Lung (tissue), 12 donors: ENCODE results near the gene FAM120B. TPM values are rescaled to one million over a fixed set of nuclear protein-coding genes. Genes with fewer than 3 reads are reported as not detected.

ENCODE experiments used
- ATAC-seq: fragments of 200-7000 bp; cut with Tn5 transposase; one replicate; pipeline ENCODE4 v1.9.1; 2020; ENCODE audit warnings: moderate number of reproducible peaks; ENCODE audit not compliant: insufficient read depth, low FRiP score
- DNase-seq, 3 donors: peaks; one replicate each; pipeline ENCODE4 v3.0.0-alpha.2; 2013 to 2017
- H3K27ac ChIP-seq, 2 donors: one replicate each; pipeline ENCODE4 v1.5.1; 2013; ENCODE audit warnings: mild to moderate bottlenecking in 2 of 2, moderate library complexity in 2 of 2, control low read depth in 1 of 2, inconsistent platforms in 1 of 2, low read depth in 1 of 2, low read length in 1 of 2
- H3K27me3 ChIP-seq, 3 donors: one replicate each; pipeline ENCODE4 v1.5.1; 2013; ENCODE audit warnings: low read length in 2 of 3; ENCODE audit not compliant: control insufficient read depth in 3 of 3, insufficient read depth in 3 of 3
- H3K36me3 ChIP-seq, 4 donors: one replicate each; pipeline ENCODE4 v1.5.1; 2013; ENCODE audit warnings: low read length in 4 of 4, mild to moderate bottlenecking in 1 of 4, moderate library complexity in 1 of 4; ENCODE audit not compliant: control insufficient read depth in 4 of 4, insufficient read depth in 4 of 4
- H3K4me1 ChIP-seq, 5 donors: one replicate each; pipeline ENCODE4 v1.5.1; 2013; ENCODE audit warnings: low read length in 5 of 5, mild to moderate bottlenecking in 2 of 5, moderate library complexity in 1 of 5; ENCODE audit not compliant: control insufficient read depth in 5 of 5, insufficient read depth in 5 of 5
- H3K4me3 ChIP-seq: one replicate; pipeline ENCODE4 v1.5.1; 2013; ENCODE audit warnings: mild to moderate bottlenecking, control low read depth, moderate library complexity
- H3K9ac ChIP-seq, 2 donors: one replicate each; pipeline ENCODE4 v1.5.1; 2013; ENCODE audit warnings: low read length in 2 of 2, control low read depth in 1 of 2; ENCODE audit not compliant: insufficient read depth in 1 of 2
- H3K9me3 ChIP-seq, 4 donors: one replicate each; pipeline ENCODE4 v1.5.1; 2013; ENCODE audit warnings: low read length in 3 of 4, mild to moderate bottlenecking in 1 of 4, moderate library complexity in 1 of 4; ENCODE audit not compliant: control insufficient read depth in 4 of 4, insufficient read depth in 3 of 4
- CTCF ChIP-seq: IDR thresholded peaks from 2 replicates; pipeline ENCODE4 v1.5.1; 2012; ENCODE audit warnings: mild to moderate bottlenecking; ENCODE audit errors: control extremely low read depth, extremely low read depth
- WGBS, 2 donors: extraction: QIAGEN DNeasy Blood & Tissue Kit; methylation state at CpG; one replicate each; pipeline ENCODE4 v1.1.7; 2013; 5-methylcytosine and 5-hydroxymethylcytosine counted together
- polyA plus RNA-seq, 2 donors: library from polyadenylated mRNA; stranded (reverse); fragments of 200-250 nt; gene quantifications; one replicate each; pipeline ENCODE4 v1.2.1, GENCODE V29; 2013
- total RNA-seq, 2 donors: library from RNA; depleted of rRNA in 1 of 2; stranded (reverse); fragments of >200 nt in 1 of 2; gene quantifications; one replicate each; pipeline ENCODE4 v1.2.1, GENCODE V29; 2014 to 2021
- donor health status: control.
- donor health status: control.
- donor health status: Bipolar disorder and iron deficiency.
- donor health status: healthy.
- donor health status: DM: yes; HTN: yes; CAD: no.

Gene FAM120B
- total and polyA plus RNA-seq, 4 donors = 8.5 to 35.6 (median 20.7) TPM

- peaks cover 3 to 66% (median 61%) of the 10 kb centered on the region in 3 donors for H3K27me3 ChIP-seq
- H3K4me1 ChIP-seq = peaks cover 0 to 51% (median 10%) of the 10 kb centered on the region in 5 donors
- H3K27ac ChIP-seq = no peak overlapping the region
- ATAC-seq = no peak
- 36 to 38% methylated on average over 2 of the region's 2 CpGs for WGBS, 2 donors
- H3K36me3 ChIP-seq = no peaks in the 10 kb centered on the region
- peaks cover 0 to 2% (median 0%) of the 10 kb centered on the region in 4 donors for H3K9me3 ChIP-seq
- TF ChIP-seq CTCF = no peak
- H3K9ac ChIP-seq = no peak overlapping the region
- DNase-seq = no peak
- H3K4me3 ChIP-seq = no peak overlapping the region
Measured at GRCh38 chr6:170294298-170294730, 12.2 kb upstream of the FAM120B start.

GRCh38 chr6:170294813-170295509, 11.6 kb upstream of the FAM120B start:
- no peak for ATAC-seq
- peaks cover 0 to 47% (median 10%) of the 10 kb centered on the region in 5 donors for H3K4me1 ChIP-seq
- WGBS, 2 donors = 9 to 12% methylated on average over 30 of the region's 30 CpGs

GRCh38 chr6:170295510-170296422, 10.8 kb upstream of the FAM120B start:
- Histone ChIP-seq H3K36me3 (no peaks in the 10 kb centered on the region), H3K4me3 (peak overlapping the region; percentile 36), H3K9ac (no peak overlapping the region), H3K4me1 (peaks cover 0 to 47% (median 10%) of the 10 kb centered on the region in 5 donors), H3K27ac (no peak overlapping the region), H3K9me3 (peaks cover 0 to 2% (median 0%) of the 10 kb centered on the region in 4 donors), H3K27me3 (peaks cover 3 to 77% (median 68%) of the 10 kb centered on the region in 3 donors)
- TF ChIP-seq CTCF = no peak
- ATAC-seq (peak; percentile 31), DNase-seq (peak; percentile 41 to 61 (median 44))
- WGBS, 2 donors = 0 to 1% methylated on average over 79 to 109 of the region's 109 CpGs

More at GRCh38 chr6:170294813-170295509, 11.6 kb upstream of the FAM120B start:
- H3K27ac ChIP-seq = no peak overlapping the region
- no peak overlapping the region for H3K4me3 ChIP-seq
- H3K9me3 ChIP-seq = peaks cover 0 to 2% (median 0%) of the 10 kb centered on the region in 4 donors
- H3K36me3 ChIP-seq = no peaks in the 10 kb centered on the region
- DNase-seq = peak in 1 of 3 donors; percentile 23
- peaks cover 3 to 72% (median 68%) of the 10 kb centered on the region in 3 donors for H3K27me3 ChIP-seq
- H3K9ac ChIP-seq = no peak overlapping the region
- TF ChIP-seq CTCF = no peak
